DND-41 (cell line): ENCODE measurements around the gene STAC.

ENCODE experiments used
- CTCF ChIP-seq: IDR thresholded peaks from 2 replicates; pipeline ENCODE4 v1.5.1; 2012; ENCODE audit warnings: borderline replicate concordance, low read length, moderate library complexity, mild to moderate bottlenecking; ENCODE audit not compliant: poor library complexity, severe bottlenecking; ENCODE audit errors: extremely low read depth
- EZH2 ChIP-seq: IDR thresholded peaks from 3 replicates; pipeline ENCODE4 v1.6.1; 2012; ENCODE audit warnings: borderline replicate concordance, low read depth, mild to moderate bottlenecking, moderate library complexity, low read length, inconsistent platforms; ENCODE audit not compliant: severe bottlenecking

- TF ChIP-seq CTCF: no peak
- no peak for TF ChIP-seq EZH2
Observed at GRCh38 chr3:36557708-36558421, 177.6 kb downstream of the STAC start.
